GM21390 (cell line): ENCODE data around the gene KDM6A.
"Not testable (repeated sequence)": the region's sequence is repeated elsewhere in the genome, so short reads cannot be mapped to it uniquely, and the experiment has no call there.

Source experiments
- ATAC-seq: cut with Tn5 transposase; IDR thresholded peaks from one replicate; pipeline ENCODE4 v1.9.1; 2021; ENCODE audit not compliant: unreplicated experiment

Gene KDM6A

GRCh38 chrX:44954562-44954961 is 81.6 kb downstream of the KDM6A start:
- no peak for ATAC-seq

- no peak for ATAC-seq
Observed at GRCh38 chrX:44957848-44958247, 84.9 kb downstream of the KDM6A start.

- ATAC-seq: no peak
Observed at GRCh38 chrX:44958480-44958879, 85.5 kb downstream of the KDM6A start.

GRCh38 chrX:44961817-44962607 is 89.0 kb downstream of the KDM6A start:
- ATAC-seq: no peak

GRCh38 chrX:44962944-44963343 is 90.0 kb downstream of the KDM6A start:
- no peak for ATAC-seq

- ATAC-seq: no peak
Observed at GRCh38 chrX:44967221-44967620, 94.2 kb downstream of the KDM6A start.

- no peak for ATAC-seq
Observed at GRCh38 chrX:44970709-44971108, 97.7 kb downstream of the KDM6A start.

- no peak for ATAC-seq
Observed at GRCh38 chrX:44971674-44972073, 98.7 kb downstream of the KDM6A start.

GRCh38 chrX:44972132-44972531 is 99.1 kb downstream of the KDM6A start:
- no peak for ATAC-seq

- ATAC-seq: no peak
Observed at GRCh38 chrX:44973420-44973932, 100.5 kb downstream of the KDM6A start.

GRCh38 chrX:44974451-44974850 is 101.5 kb downstream of the KDM6A start:
- ATAC-seq: no peak

GRCh38 chrX:44975666-44976263 is 102.8 kb downstream of the KDM6A start:
- no peak for ATAC-seq

- ATAC-seq: no peak
Observed at GRCh38 chrX:44978976-44979375, 106.0 kb downstream of the KDM6A start.

- ATAC-seq: no peak
Observed at GRCh38 chrX:44980403-44980802, 107.4 kb downstream of the KDM6A start.

GRCh38 chrX:44980883-44981282 is 107.9 kb downstream of the KDM6A start:
- no peak for ATAC-seq

- no peak for ATAC-seq
Observed at GRCh38 chrX:44989995-44990770, 117.2 kb downstream of the KDM6A start.

GRCh38 chrX:44992775-44993174 is 119.8 kb downstream of the KDM6A start:
- no peak for ATAC-seq

GRCh38 chrX:44996277-44996676 is 123.3 kb downstream of the KDM6A start:
- ATAC-seq: no peak

- no peak for ATAC-seq
Observed at GRCh38 chrX:44997282-44997812, 124.4 kb downstream of the KDM6A start.

- ATAC-seq: no peak
Observed at GRCh38 chrX:44997888-44998287, 124.9 kb downstream of the KDM6A start.

GRCh38 chrX:44999237-44999636 is 126.2 kb downstream of the KDM6A start:
- not testable (repeated sequence) for ATAC-seq
